GM21381 (cell line): ENCODE results near the gene ADRB2.
"Not testable (repeated sequence)": the region's sequence is repeated elsewhere in the genome, so short reads cannot be mapped to it uniquely, and the experiment has no call there.

Experiments used
- ATAC-seq: cut with Tn5 transposase; IDR thresholded peaks from one replicate; pipeline ENCODE4 v1.9.1; 2021; ENCODE audit warnings: mild to moderate bottlenecking, moderate library complexity; ENCODE audit not compliant: unreplicated experiment

ADRB2 gene

DNA sequence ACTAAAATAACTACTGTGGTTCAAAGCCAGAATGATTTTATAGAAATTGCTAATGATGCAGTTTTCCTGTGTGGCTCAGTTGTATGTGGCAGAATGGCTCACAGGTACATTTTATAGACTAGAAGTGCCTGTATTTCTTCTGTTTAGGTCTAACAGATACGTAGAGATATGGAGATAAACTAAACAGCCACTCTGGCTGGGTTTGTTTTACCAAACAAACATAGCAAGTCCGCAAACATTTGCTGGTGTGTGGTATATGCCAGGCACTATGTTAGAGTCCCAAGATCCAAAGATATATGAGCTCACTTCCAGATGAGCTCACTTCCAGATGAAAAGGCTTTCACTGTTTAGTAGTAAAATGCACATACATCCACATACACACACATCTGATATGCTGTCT is 24.4 kb downstream of the ADRB2 start:
- ATAC-seq = no peak

DNA sequence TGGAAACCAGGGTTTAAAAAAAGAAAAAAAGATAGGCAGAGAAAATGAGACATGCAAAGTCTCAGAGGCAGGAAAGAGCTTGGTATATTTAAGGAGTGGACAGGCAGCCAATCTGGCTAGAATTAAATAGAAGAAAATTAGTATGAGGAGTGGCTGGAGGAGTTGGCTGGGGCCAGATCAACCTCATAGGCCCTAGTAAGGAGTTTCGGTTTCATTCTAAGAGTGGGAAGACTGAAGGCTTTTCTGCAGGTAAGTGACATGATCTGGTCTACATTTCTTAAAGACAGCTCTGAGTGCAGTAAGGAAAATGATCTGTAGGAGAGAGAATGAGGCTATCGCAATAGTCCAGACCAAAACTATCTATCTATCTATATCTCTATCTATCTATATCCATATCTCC is 27.5 kb downstream of the ADRB2 start:
- peak; percentile 63 for ATAC-seq

DNA sequence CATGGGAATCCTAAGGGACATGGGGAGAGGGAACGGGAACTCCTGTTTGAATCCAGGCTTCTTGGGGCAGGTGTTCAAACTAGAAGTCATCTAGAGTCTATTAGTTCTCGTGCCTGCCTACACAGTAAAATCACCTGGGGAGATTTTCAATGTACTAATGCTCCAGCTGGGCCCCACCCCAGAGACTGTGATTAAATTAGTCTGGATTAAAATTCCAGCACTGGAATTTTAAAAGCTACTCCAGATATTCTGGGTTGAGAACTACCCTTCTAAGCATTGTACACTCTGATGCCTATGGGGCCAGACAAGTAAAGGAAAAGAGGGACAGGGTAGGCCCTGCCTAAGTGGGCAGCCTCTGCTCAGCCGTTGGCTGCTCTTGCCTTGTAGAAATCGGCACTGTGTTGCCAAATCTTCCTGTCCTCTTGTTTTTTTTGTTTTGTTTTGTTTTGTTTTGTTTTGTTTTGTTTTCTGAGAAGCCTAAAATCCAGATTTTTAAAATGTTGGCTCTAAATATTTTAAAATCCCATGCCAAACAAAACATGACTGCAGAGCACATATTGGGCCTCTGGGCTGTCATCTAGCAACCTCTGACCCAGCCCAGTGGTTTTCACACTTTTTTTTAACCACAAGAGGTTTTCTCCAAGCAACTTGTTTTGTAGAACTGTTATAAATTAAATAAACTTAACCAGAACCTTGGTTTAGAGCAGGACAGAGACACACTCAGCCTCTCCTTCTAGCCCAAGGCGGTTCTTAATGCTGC is 29.0 kb downstream of the ADRB2 start:
- peak; percentile 55 for ATAC-seq

DNA sequence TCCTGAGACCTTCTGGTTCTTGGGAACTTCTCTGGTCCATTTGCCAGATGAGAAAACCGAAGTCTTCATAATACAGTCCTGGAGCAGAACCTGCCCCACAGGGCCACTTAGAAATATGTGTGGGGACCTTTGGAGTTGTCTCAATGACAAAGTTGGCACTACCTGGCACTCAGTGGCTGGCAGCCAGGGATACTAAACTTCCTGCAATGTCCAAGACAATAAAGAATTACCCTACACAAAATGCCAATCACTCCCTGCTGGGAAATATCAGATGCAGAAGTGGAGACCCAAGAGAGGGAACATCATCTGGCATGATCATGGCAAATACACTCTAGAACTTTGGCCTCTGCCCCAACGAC is 29.6 kb downstream of the ADRB2 start:
- ATAC-seq = no peak

DNA sequence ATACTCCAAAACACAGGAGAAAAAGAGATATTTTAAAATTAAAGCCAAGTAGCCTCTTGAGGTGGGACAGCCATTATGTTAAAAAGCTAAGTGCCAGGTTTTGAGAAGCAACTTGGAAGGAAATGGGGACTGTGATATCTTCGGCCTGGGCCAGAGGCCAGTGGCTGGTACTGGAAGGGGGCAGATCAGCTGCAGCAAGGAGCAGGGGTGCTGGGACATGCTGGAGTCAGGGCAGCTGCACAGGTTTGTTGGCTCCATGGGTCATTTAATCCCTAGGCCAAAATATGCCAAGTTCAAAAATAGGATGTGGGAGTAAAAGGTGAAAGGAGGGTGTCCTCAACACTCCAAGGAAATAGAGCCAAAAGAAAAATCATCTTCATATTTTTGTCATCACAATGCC is 30.0 kb downstream of the ADRB2 start:
- ATAC-seq = no peak

DNA sequence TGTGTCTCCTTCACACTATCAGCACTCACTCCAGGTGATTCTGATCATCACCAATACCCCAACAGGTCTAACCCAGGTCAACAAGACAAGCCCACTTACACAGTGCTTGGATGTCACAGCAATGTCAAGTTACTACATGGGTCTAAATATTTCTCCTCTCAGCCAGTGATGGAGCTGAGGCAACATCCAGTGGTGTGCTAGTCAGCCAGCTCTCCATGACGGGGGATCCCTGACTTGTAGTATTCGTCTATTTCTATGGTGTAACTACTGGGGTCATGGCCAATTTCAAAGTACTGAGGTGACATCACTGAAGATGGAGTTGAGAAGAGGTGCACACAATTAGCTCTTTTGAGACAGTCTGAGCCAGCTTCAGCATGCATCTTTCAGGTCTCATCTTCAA is 31.1 kb downstream of the ADRB2 start:
- ATAC-seq = no peak

GRCh38 chr5:148858106-148858505 is 31.7 kb downstream of the ADRB2 start:
- no peak for ATAC-seq

GRCh38 chr5:148858547-148858946 is 32.1 kb downstream of the ADRB2 start:
- ATAC-seq = no peak

- no peak for ATAC-seq
Measured at GRCh38 chr5:148859703-148860102, 33.3 kb downstream of the ADRB2 start.

DNA sequence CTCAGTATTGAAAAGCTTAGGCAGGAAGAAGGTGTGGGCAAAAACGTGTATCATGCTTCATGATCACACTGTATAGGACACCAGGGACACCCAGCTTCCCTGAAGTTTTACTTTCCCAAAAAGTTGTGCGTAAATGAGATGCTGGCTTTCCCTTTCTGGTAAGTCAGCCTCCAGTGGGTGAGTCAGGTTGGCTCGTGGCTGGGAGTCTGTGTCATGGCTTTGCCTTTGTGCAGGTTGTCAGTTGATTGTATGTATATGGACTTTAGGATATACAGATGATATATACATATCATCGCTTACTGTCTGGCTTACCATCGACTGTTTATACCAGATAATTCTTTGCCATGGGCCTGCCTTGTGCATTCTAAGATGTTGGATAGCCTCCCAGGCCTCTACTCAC is 34.2 kb downstream of the ADRB2 start:
- ATAC-seq = no peak

GRCh38 chr5:148861088-148861487 is 34.7 kb downstream of the ADRB2 start:
- no peak for ATAC-seq

GRCh38 chr5:148861696-148862095 is 35.3 kb downstream of the ADRB2 start:
- ATAC-seq = no peak

DNA sequence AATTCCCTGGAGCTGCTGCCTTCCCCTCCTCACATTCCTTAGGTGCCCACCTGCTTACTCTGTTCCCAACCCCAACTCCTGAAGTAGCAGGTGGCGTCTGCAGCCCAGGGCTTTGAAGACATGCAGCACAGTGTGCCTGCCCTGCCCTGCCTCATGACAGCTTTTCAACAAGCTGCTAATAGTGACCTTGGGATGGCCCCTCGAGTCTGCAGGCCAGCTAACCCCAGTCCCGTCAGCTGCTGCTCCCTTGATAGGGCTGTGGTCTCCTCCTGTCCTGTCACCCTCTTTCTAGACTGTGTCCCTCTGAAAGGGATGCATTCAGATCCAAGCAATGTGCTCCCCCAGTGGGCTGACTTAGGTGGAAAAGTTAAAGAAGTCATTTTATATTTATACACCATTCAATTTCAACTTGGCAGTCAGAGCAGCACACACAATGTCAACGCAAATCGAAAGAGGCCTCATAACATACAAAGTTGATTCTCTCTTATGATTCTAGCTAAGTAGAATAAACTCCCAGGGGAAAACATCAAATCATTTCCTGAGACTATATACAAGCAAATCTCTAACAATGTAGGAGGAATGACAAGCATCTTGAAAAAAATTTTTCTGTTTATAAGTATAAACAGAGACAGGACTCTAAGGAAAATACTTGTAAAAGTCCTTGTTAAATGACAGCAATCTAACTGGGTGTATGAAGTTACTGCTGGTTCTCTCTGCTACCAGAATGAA is 37.9 kb downstream of the ADRB2 start:
- no peak for ATAC-seq

- ATAC-seq = no peak
Measured at GRCh38 chr5:148866024-148866423, 39.6 kb downstream of the ADRB2 start.

- ATAC-seq = no peak
Measured at GRCh38 chr5:148873120-148873519, 46.7 kb downstream of the ADRB2 start.

DNA sequence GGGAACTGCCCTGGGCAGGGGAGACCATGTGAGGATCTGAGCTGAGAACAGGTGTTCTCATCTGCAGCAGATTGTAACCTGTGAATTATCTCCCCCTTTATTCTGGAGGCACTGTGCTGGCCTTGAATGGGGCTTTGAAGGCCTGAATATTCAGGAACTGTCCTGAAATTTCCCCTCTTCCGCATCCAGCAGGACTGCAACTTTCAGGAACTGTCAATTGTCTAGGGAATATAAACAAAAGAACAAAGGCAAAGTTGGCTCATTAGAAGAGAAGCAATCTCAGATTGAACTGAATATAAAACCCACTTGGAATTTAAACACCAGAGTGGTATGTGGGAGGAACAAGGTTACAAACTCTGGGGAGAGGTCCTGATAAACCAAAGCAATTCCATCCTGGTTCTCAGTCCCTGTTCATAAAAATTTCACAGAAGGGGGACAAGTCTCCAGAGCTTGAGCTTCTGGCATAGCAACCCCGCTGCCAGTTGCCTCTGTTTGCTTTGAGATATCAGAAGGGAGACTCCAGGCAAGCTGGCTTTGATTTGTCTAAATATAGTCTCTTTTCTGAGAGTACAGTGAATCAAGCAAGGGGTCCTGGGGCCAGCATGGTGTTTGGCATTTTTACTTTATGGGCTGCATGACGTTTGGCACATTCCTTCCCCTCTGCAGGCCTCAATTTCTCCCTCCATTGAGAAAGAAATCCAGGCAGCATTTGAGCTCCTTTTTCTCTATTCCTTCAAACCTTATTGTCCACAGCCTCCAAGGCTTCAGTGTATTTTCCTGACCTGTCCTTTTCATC is 47.5 kb downstream of the ADRB2 start:
- no peak for ATAC-seq

DNA sequence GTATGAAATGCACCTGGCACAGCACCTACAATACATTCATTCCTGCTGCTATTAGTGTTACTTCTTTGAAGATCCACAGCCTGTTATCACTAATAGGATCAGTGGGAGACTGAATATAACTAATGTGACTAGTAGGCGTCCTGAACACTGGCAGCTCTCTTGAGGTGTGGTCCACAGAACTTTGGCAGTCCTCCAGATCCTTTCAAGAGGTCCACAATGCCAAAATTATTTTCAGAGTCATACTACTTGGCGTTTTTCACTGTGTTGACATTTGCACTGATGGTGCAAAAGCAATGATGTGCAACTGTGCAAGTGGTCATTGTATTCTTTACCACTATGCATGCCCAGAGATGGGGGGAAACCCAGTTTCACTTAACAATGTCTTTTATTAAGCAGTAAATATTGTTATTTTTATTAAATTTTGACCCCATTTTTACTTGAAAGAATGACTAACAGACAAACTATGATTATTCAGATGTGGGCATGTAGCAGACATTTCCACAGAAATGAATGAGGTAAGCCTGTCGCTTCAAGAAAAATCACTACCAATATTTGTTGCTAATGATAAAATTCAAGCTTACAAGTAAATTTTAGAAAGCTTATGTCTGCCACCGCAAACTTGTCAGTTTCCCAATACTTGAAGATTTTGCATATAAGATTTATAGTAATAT is 48.9 kb downstream of the ADRB2 start:
- ATAC-seq = no peak

GRCh38 chr5:148877436-148877835 is 51.0 kb downstream of the ADRB2 start:
- not testable (repeated sequence) for ATAC-seq
